ENCODE results near the gene MS4A15.
"Not testable (repeated sequence)": the region's sequence is repeated elsewhere in the genome, so short reads cannot be mapped to it uniquely, and the experiment has no call there.

The MS4A15 gene

GRCh38 chr11:60757231-60757800 lies 649 bp downstream of the MS4A15 start:
- DNase-seq, result no peak

- not testable (repeated sequence) for DNase-seq
Observed at GRCh38 chr11:60758671-60759070, 2.0 kb downstream of the MS4A15 start.

GRCh38 chr11:60759438-60760225 lies 3.0 kb downstream of the MS4A15 start:
- DNase-seq, result not testable (repeated sequence)

- DNase-seq, result no peak
Observed at GRCh38 chr11:60761436-60762190, 4.9 kb downstream of the MS4A15 start.

GRCh38 chr11:60762851-60763691 lies 6.4 kb downstream of the MS4A15 start:
- DNase-seq, result peak; percentile 38

- DNase-seq, result no peak
Observed at GRCh38 chr11:60763692-60764369, 7.2 kb downstream of the MS4A15 start.

GRCh38 chr11:60764879-60765278 lies 8.2 kb downstream of the MS4A15 start:
- DNase-seq, result no peak

GRCh38 chr11:60765355-60765754 lies 8.7 kb downstream of the MS4A15 start:
- no peak for DNase-seq

- no peak for DNase-seq
Observed at GRCh38 chr11:60766547-60766946, 9.9 kb downstream of the MS4A15 start.

- DNase-seq, result no peak
Observed at GRCh38 chr11:60767388-60767811, 10.7 kb downstream of the MS4A15 start.

- DNase-seq, result no peak
Observed at GRCh38 chr11:60768202-60768601, 11.5 kb downstream of the MS4A15 start.

- no peak for DNase-seq
Observed at GRCh38 chr11:60769273-60769672, 12.6 kb downstream of the MS4A15 start.

- no peak for DNase-seq
Observed at GRCh38 chr11:60769811-60770210, 13.1 kb downstream of the MS4A15 start.

- DNase-seq, result no peak
Observed at GRCh38 chr11:60771146-60771545, 14.5 kb downstream of the MS4A15 start.

- no peak for DNase-seq
Observed at GRCh38 chr11:60771879-60772525, 15.3 kb downstream of the MS4A15 start.

GRCh38 chr11:60772666-60773065 lies 16.0 kb downstream of the MS4A15 start:
- no peak for DNase-seq

- no peak for DNase-seq
Observed at GRCh38 chr11:60774726-60775125, 18.1 kb downstream of the MS4A15 start.

- peak; percentile 92 for DNase-seq
Observed at GRCh38 chr11:60775420-60775961, 18.8 kb downstream of the MS4A15 start.

GRCh38 chr11:60776167-60776566 lies 19.5 kb downstream of the MS4A15 start:
- DNase-seq, result no peak

- no peak for DNase-seq
Observed at GRCh38 chr11:60777106-60777505, 20.4 kb downstream of the MS4A15 start.

- DNase-seq, result no peak
Observed at GRCh38 chr11:60777572-60777971, 20.9 kb downstream of the MS4A15 start.
